Measurements from ENCODE around the gene MX1. TPM values are rescaled to one million over a fixed set of nuclear protein-coding genes. Genes with fewer than 3 reads are reported as not detected.

Gene MX1
- total RNA-seq, 2 experiments from 2014 or later: 162 to 169 TPM

DNA sequence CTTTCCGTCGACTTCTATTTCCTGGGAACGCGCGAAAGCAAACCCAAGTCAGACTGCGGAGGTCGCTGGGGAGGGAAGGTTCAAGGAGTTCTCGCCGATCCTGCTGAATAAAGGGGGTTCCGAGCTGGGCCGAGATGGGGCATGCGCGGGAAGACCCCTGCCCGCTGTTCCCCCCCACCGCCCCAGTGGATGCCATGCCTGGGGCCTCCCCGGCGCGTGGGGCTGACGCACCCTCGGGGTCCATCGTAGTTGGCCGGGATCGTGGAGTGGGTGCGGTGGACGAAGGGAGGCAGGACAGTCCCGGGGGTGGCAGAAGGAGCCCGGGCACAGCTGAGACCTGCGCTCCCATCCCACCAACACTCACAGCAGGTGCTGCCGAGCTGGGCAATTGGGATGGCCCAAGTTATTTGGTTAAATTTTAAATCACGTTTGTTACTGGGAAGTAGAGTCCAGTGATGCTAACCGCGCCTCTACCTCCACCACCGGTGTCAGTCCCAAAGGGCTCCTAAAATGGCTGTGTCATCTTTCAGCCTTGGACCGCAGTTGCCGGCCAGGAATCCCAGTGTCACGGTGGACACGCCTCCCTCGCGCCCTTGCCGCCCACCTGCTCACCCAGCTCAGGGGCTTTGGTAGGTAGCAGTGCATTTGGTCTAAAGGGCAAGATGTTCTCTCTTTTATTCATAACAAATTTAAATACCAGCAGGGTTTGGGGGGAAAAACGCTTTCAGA is 801 bp downstream of the MX1 start:
- ChIA-PET CTCF (interaction anchor here (1.5 kb wide), 1 partner anchor 64 kb away, joined by 3 read pairs; no protein-coding TSS in a partner anchor), POLR2A (no interaction called here)
- ATAC-seq (no peak), DNase-seq (peak; percentile 45)
- H3K4me1 Mint-ChIP-seq: peaks cover 52% of the 10 kb centered on the region
- peak overlapping the region; percentile 93 for H3K4me3 Mint-ChIP-seq
- H3K9me3 Mint-ChIP-seq (ENCODE audit: low read depth): no peaks in the 10 kb centered on the region
- H3K27me3 Mint-ChIP-seq: no peaks in the 10 kb centered on the region
- H3K27ac Mint-ChIP-seq: peak overlapping the region; percentile 74
- intact Hi-C loops (cut with DNase I, micrococcal nuclease): loop anchor here in 1 of 2 experiments (1.0 to 5.0 kb wide), 4 partner anchors 56 to 585 kb away; partner anchors contain the start of genes MX2, PRDM15 and ZBTB21
- peaks cover 37% of the 10 kb centered on the region for H3K36me3 Mint-ChIP-seq (ENCODE audit: low read depth)

DNA sequence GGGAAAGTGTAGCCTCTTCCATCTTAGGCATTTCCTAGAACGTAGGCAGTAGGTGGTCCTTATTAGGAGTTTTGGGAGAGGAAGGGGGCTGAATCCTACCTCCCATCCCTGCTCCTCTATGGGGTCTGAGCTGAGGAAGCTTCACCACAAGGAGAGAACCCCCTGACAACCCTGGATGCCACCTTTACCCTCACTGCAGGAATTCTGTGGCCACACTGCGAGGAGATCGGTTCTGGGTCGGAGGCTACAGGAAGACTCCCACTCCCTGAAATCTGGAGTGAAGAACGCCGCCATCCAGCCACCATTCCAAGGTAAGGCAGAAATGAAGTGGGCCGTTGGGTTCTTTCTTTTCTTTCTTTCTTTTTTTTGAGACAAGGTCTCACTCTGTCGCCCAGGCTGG is 1.5 kb downstream of the MX1 start:
- ChIA-PET POLR2A (interaction anchor here (0.6 kb wide), 1 partner anchor 107 kb away, joined by 3 read pairs; no protein-coding TSS in a partner anchor), CTCF (interaction anchor here (0.6 kb wide), 1 partner anchor 102 kb away, joined by 3 read pairs; no protein-coding TSS in a partner anchor)
- peak overlapping the region; percentile 93 for H3K4me3 Mint-ChIP-seq
- no peaks in the 10 kb centered on the region for H3K27me3 Mint-ChIP-seq
- H3K4me1 Mint-ChIP-seq: peaks cover 48% of the 10 kb centered on the region
- H3K9me3 Mint-ChIP-seq (ENCODE audit: low read depth): no peaks in the 10 kb centered on the region
- H3K36me3 Mint-ChIP-seq (ENCODE audit: low read depth): peaks cover 43% of the 10 kb centered on the region
- peak overlapping the region; percentile 74 for H3K27ac Mint-ChIP-seq
- ATAC-seq (no peak), DNase-seq (no peak)
- intact Hi-C loops (cut with DNase I, micrococcal nuclease): loop anchor here in 1 of 2 experiments (2.0 to 5.0 kb wide), 2 partner anchors 57 to 585 kb away; partner anchors contain the start of gene ZBTB21

DNA sequence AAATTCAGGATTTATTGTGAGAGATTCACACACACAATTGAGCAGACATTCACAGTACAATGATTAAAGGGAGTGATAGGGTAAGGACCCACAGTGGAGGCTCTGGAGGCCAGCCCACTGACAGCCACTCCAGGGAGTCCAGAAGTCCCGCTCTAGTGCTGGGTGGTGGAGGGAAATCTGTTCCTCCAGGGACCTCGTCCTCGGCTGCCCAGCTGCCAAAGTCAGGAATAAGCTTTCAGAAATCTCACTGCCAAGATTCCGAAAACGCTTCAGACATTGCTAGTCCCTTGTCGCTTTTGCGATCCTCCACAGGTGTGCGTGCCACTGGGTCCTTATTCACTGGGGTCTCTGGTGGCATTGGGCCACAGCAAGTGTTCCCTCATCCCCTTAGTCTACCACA is 2.3 kb downstream of the MX1 start:
- no peaks in the 10 kb centered on the region for H3K9me3 Mint-ChIP-seq (ENCODE audit: low read depth)
- CTCF ChIA-PET: interaction anchor here (0.6 kb wide), 1 partner anchor 103 kb away, joined by 3 read pairs; no protein-coding TSS in a partner anchor
- DNase-seq (no peak), ATAC-seq (no peak)
- H3K4me3 Mint-ChIP-seq: peak overlapping the region; percentile 93
- H3K27ac Mint-ChIP-seq: peak overlapping the region; percentile 67
- intact Hi-C loops (cut with DNase I, micrococcal nuclease): loop anchor here in 1 of 2 experiments (5.0 kb wide), 1 partner anchor 584 kb away; the partner anchor contains the start of gene ZBTB21
- peaks cover 42% of the 10 kb centered on the region for H3K4me1 Mint-ChIP-seq
- POLR2A ChIA-PET: no interaction called here
- H3K36me3 Mint-ChIP-seq (ENCODE audit: low read depth): peaks cover 50% of the 10 kb centered on the region
- H3K27me3 Mint-ChIP-seq: no peaks in the 10 kb centered on the region

DNA sequence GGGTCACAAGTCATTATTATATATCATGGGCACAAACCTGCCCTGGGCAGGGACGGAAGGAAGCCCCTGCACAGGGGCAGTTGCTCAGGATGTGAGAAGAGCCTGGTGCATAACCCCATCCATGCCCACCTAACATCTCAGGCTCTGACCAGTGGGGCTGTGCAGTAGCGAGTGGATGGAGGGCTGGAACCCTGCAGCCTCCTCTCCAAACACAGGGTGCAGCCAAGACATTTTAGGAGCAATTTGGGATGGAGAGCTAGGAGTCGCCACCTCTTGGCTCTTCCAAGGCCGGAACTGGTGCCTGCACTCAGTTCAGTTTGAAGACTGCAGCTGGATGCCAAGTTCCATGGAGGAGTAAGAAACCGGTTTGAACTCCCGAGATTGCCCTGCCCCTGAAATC is 2.8 kb downstream of the MX1 start:
- Mint-ChIP-seq H3K4me3 (no peak overlapping the region), H3K9me3 (ENCODE audit: low read depth) (no peaks in the 10 kb centered on the region), H3K4me1 (peaks cover 39% of the 10 kb centered on the region), H3K36me3 (ENCODE audit: low read depth) (peaks cover 55% of the 10 kb centered on the region), H3K27ac (no peak overlapping the region), H3K27me3 (no peaks in the 10 kb centered on the region)
- ATAC-seq: no peak
- ChIA-PET POLR2A (no interaction called here), CTCF (no interaction called here)
- intact Hi-C loops (cut with DNase I, micrococcal nuclease): loop anchor here in 1 of 2 experiments (5.0 kb wide), 1 partner anchor 583 kb away; the partner anchor contains the start of gene ZBTB21
- DNase-seq: no peak

DNA sequence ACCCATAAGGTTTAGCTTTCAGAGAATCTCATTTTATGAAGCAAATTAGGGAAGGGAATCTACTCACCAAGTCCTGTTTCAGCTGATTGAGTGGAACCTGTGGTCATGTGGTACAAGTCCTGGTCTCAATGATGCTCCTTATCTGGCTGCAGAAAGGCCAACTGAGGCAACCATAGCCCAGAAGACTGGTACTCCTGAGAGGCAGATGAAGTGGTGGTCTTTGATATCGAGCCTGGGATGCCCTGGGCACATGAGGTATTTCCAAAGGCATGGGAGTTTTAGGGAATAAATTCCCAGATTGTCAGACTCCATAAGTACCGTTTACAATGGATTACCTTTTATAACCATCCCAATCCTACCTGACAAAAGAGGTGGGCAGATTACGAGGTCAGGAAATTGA is 3.3 kb downstream of the MX1 start:
- no peak for ATAC-seq
- ChIA-PET CTCF (no interaction called here), POLR2A (no interaction called here)
- Mint-ChIP-seq H3K27ac (no peak overlapping the region), H3K4me1 (peaks cover 36% of the 10 kb centered on the region), H3K9me3 (ENCODE audit: low read depth) (peaks cover under 1% of the 10 kb centered on the region), H3K27me3 (no peaks in the 10 kb centered on the region), H3K36me3 (ENCODE audit: low read depth) (peaks cover 59% of the 10 kb centered on the region), H3K4me3 (no peak overlapping the region)
- DNase-seq: no peak
- intact Hi-C loops (cut with DNase I, micrococcal nuclease): loop anchor here in 1 of 2 experiments (5.0 kb wide), 1 partner anchor 583 kb away; the partner anchor contains the start of gene ZBTB21

DNA sequence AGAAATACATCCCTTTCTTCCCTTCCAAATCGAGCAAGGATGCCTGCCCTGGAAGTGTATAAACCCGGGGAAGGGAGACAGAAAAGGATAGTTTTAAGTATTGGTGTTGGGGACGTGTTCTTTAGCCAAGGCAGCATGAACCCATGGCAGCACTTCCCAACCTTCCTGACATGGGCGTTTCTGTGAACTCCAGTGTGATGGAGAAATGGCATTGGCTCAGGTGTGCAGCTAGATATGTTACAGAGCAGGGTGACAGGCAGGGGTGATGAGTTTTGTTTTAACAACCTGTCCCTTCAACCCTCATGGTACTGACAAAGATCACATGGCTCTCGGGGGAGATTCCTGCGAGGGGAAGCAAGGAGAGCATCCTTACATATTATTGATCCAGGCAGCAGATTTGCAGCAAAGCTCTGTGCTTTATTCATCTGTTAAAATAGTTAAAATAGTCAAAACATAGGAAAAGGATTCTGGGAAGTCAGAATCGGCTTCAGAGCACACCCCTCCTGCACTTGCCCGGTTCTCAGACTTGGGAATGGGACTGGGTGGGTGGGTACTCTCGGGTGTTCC is 4.0 kb downstream of the MX1 start:
- DNase-seq (no peak), ATAC-seq (no peak)
- Mint-ChIP-seq H3K27ac (no peak overlapping the region), H3K4me3 (no peak overlapping the region), H3K4me1 (peaks cover 34% of the 10 kb centered on the region), H3K36me3 (ENCODE audit: low read depth) (peaks cover 66% of the 10 kb centered on the region), H3K27me3 (no peaks in the 10 kb centered on the region), H3K9me3 (ENCODE audit: low read depth) (peaks cover 4% of the 10 kb centered on the region)
- CTCF ChIA-PET: no interaction called here
- intact Hi-C loops (cut with DNase I, micrococcal nuclease): loop anchor here in 1 of 2 experiments (5.0 kb wide), 1 partner anchor 582 kb away; the partner anchor contains the start of gene ZBTB21
- POLR2A ChIA-PET: no interaction called here

DNA sequence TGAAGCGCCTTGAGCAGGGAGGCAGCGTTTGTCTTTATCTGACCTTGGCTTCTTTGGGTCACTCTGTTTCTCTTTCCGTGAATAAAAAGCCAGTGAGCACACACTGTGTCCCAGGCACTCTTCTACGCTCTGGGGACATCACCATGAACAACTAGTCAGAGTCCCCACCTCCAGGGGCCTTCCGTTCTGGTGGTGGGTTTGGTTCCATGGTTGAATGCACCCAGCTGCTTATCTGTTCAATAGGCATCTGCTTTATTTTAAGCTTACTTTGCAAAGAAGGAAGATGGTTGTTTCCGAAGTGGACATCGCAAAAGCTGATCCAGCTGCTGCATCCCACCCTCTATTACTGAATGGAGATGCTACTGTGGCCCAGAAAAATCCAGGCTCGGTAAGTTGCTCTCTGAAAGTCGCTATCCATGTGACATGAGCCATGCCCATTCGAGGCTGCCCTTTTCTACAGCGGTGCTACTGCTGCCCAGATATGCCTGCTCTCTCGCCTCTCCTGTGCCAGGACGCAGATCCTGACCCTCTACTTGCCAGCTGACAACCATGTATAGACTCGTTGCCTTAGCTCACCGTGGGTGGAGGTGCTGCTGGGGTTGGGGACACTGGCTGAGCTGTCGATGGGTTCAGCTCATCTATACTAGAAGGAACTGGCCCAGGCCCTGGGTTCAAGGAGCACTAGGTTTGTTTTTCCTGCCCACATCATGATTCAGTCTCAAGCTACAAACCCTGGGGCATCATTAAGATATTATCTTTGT is 5.9 kb downstream of the MX1 start:
- H3K9me3 Mint-ChIP-seq (ENCODE audit: low read depth): peaks cover 6% of the 10 kb centered on the region
- intact Hi-C loops (cut with DNase I, micrococcal nuclease): no loop called here
- POLR2A ChIA-PET: no interaction called here
- peaks cover 81% of the 10 kb centered on the region for H3K36me3 Mint-ChIP-seq (ENCODE audit: low read depth)
- peaks cover 26% of the 10 kb centered on the region for H3K4me1 Mint-ChIP-seq
- CTCF ChIA-PET: interaction anchor here (0.7 to 1.1 kb wide), 2 partner anchors 62 to 65 kb away, joined by 3 to 5 read pairs; no protein-coding TSS in a partner anchor
- no peak overlapping the region for H3K4me3 Mint-ChIP-seq
- peak overlapping the region; percentile 2 for H3K27ac Mint-ChIP-seq
- DNase-seq (no peak), ATAC-seq (no peak)
- H3K27me3 Mint-ChIP-seq: no peaks in the 10 kb centered on the region

DNA sequence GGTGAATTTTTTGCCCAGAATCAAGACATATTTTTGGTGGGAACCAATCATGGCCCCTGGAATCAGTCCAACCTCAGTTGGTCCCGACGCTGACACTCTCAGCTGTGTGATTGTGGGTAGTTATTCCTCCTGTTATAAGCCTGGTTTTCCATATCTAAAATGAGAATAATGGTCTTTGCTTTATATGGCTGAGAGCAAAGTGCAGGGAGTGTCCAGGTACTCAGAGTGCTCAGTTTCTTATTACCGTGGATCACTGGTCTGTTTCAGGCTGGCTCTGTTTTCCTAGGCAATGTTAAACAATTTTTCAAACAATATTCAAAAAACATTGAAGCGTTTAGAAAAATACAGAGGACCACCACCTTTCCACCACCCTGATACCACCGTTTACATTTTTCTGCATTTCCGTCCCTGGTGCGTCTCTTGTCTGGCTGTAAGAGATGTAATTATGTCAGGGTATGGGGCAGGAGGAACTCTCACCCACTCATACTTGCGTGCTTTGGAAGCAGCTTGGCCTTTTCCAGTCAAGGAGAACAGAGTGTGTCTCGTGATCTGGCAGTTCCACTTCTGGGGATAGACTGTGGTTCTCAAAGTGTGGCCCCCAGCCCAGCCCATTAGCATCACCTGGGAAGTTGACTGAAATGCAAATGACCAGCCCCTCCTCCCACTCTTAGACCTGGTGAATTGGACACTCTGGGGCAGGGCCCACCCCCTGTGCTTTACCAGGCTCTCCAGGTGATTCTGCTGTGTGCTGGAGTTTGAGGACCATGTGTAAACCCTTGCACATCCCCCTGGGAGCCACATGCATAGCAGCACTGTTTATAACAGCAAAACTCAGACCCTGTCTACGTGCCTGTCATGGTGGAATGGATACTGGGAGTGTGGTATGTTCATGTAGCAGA is 6.8 kb downstream of the MX1 start:
- Mint-ChIP-seq H3K27me3 (no peaks in the 10 kb centered on the region), H3K27ac (no peak overlapping the region), H3K4me1 (peaks cover 21% of the 10 kb centered on the region), H3K9me3 (ENCODE audit: low read depth) (peaks cover 6% of the 10 kb centered on the region), H3K36me3 (ENCODE audit: low read depth) (peaks cover 83% of the 10 kb centered on the region), H3K4me3 (no peak overlapping the region)
- intact Hi-C loops (cut with DNase I, micrococcal nuclease): no loop called here
- ATAC-seq (no peak), DNase-seq (no peak)
- POLR2A ChIA-PET: no interaction called here
- CTCF ChIA-PET: interaction anchor here (1.1 kb wide), 1 partner anchor 63 kb away, joined by 3 read pairs; no protein-coding TSS in a partner anchor

DNA sequence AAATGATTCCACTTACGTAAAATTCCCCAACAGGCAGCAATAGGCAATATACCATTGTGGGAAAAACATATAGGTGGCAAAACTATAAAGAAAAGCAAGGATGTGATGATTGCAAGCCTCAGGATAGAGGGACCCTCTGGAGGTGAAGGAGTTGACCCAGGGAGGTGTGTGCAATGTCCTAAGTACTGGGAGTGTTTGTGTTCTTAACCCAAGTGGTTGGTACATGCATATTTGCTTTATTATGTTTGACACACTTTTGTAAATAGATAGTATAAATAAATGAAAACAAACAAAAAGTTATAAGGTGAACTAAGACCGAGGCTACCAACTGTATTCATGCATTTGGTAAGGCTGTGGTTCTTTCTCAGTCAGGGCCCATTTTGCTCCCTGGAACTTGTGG is 7.5 kb downstream of the MX1 start:
- Mint-ChIP-seq H3K4me1 (peaks cover 14% of the 10 kb centered on the region), H3K27ac (no peak overlapping the region), H3K9me3 (ENCODE audit: low read depth) (peaks cover 6% of the 10 kb centered on the region), H3K4me3 (no peak overlapping the region), H3K36me3 (ENCODE audit: low read depth) (peaks cover 77% of the 10 kb centered on the region), H3K27me3 (no peaks in the 10 kb centered on the region)
- CTCF ChIA-PET: interaction anchor here (1.1 kb wide), 1 partner anchor 64 kb away, joined by 3 read pairs; no protein-coding TSS in a partner anchor
- POLR2A ChIA-PET: no interaction called here
- DNase-seq (no peak), ATAC-seq (no peak)
- intact Hi-C loops (cut with DNase I, micrococcal nuclease): no loop called here

DNA sequence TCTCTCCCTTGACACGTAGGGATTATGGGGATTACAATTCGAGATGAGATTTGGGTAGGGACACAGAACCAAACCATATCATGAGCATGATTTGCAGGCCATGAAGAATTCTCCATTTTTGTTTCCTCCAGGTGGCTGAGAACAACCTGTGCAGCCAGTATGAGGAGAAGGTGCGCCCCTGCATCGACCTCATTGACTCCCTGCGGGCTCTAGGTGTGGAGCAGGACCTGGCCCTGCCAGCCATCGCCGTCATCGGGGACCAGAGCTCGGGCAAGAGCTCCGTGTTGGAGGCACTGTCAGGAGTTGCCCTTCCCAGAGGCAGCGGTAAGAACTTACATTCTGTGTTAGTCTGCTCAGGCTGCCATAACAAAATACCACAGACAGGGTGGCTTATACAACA is 9.7 kb downstream of the MX1 start:
- H3K27ac Mint-ChIP-seq: no peak overlapping the region
- H3K4me3 Mint-ChIP-seq: no peak overlapping the region
- no peak for ATAC-seq
- H3K9me3 Mint-ChIP-seq (ENCODE audit: low read depth): peaks cover 6% of the 10 kb centered on the region
- peaks cover 77% of the 10 kb centered on the region for H3K36me3 Mint-ChIP-seq (ENCODE audit: low read depth)
- POLR2A ChIA-PET: no interaction called here
- peaks cover 11% of the 10 kb centered on the region for H3K4me1 Mint-ChIP-seq
- intact Hi-C loops (cut with DNase I, micrococcal nuclease): no loop called here
- CTCF ChIA-PET: no interaction called here
- DNase-seq: no peak
- no peaks in the 10 kb centered on the region for H3K27me3 Mint-ChIP-seq
